NCI-H2107 treated with DMSO at 0.1 percent for 48 hours (cell line): ENCODE data around the gene ERICH6.
A peak's percentile ranks its signal among the peaks of the same experiment; 100 is the strongest.

Experiments used
- DNase-seq: peaks from one replicate; lab custom pipeline; 2025; ENCODE audit not compliant: unreplicated experiment; lab: John Stamatoyannopoulos, UW

ERICH6 gene

DNA sequence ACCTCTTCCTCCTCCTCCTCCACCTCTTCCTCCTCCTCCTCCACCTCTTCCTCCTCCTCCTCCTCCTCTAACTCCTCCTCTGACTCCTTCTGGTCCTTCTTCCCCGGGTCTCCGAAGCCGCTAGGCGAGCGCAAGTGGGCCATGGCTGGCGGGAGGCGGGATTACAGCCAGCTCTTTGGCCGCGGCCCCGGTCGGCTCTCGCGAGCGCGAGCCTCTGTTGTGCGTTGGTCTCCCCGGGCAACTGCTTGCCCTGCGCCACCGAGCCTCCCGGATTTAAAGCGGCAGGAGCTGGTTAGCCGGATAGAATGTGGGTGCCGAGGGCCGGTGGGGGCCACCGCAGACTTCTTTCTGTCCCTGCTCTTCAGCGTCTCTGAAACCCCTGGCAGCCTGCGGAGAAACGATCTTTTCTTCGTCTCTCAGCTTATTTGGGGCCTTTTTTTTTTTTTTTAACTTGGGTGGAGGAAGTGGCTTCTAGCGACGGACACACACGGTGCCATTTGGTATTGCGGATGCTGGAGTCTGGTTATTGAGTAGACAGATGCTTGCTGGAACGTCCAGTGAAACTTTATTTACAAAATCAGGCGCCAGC, at the start of gene ERICH6:
ERICH6 (minus strand) TSS at position 165 of the 589 bp plus-strand sequence; CDS start at position 143, 22 bp downstream.
- DNase-seq: peak; percentile 77

DNA sequence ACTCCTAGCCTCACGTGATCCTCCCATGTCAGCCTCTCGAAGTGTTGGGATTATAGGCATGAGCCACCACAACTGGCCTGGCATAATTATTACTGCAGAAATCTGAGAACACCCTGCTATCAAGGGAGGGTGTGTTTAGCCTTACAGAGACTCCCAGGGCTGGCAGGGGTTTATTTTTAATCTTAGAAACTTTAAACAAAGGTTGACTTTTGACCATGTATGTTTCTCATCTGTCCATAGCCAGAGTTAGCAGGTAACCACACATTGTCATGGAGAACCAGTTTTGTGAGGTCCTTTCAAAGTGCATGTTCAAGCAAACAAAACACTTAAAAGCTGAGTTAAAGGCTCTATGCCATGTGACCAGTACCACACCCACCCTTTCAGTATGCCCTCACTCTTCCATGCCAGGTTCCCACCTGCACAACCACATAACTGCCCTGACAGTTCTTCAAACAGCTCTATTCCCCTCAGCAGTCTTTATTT, 48.1 kb upstream of the ERICH6 start:
- peak; percentile 58 for DNase-seq

DNA sequence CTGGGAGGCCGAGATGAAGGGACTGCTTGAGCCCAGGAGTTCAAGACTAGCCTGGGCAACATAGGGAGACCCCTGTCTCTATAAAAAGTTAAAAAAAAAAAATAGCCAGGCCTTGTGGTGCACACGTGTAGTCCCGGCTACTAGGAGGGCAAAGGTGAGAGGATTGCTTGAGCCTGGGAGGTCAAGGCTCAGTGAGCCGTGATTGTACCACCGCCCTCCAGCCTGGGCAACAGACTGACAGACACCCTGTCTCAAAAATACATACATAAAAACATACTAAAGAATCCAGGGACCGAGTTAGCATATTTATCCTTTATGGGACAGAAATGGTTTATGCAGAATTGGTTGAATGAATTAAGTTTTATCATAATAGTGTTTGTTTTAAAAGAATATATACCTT, 45.5 kb upstream of the ERICH6 start:
- no peak for DNase-seq

- no peak for DNase-seq
These were observed 44.9 kb upstream of the ERICH6 start for GRCh38 chr3:150748684-150749047.

GRCh38 chr3:150747886-150748683, 44.4 kb upstream of the ERICH6 start:
- peak; percentile 69 for DNase-seq

- DNase-seq: peak; percentile 81
These were observed 43.3 kb upstream of the ERICH6 start for GRCh38 chr3:150746791-150747590.

DNA sequence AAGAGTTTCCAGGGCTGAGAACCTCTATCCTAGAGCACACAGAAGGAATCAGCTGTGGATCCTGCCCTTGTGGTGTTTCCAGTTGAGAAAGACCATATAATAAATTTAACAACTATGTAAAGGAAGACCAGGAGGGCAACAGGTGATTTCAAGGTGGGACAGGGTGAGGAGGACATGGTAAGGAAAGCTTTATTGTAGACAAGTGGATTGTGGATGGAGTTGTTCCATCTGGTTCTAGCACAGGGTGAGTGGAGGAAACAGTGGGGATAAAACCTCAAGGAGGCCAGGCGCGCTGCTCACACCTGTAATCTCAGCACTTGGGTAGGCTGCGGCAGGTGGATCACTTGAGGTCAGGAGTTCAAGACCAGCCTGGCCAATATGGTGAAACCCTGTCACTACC, 42.1 kb upstream of the ERICH6 start:
- no peak for DNase-seq

- no peak for DNase-seq
These were observed 41.1 kb upstream of the ERICH6 start for GRCh38 chr3:150744919-150745211.

DNA sequence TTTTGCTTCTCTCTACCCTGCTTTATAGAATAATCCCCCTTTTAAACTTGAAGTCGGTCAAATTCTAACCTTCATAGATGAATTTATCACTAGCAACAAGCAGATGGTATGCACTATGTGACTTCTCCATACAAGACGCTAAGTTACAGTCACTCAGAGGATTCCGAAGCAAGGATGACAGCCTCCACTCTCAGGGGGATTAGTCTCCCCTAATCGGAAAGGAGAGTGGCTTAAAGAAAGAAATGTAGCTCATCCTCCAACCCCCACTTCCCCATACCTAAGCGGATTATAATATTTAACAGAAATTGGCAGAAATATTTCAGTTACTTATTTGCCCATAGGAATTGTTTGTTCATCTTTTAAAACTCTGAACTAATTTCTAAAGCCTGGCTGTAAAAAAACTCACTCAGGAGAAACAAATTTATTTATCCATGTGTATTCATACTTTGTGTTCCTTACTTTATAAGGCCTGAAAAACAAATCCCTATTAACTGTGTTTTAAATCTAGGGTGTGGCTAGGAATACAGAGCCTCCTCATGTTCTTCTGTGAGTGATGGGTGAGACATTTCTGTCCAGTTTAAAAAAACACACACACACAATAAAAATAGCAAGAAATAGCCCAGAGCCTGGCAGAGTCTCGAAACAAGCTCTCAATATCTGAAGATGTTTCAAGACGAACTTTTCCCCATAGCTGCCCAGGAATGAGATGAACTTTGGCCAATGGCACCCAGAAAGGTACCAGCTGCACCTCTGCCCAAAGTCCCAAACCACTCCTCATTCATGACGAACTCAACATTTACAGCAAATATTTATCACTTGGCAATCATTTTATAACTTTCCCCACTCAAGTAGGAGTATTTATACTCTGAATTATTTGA, 40.6 kb upstream of the ERICH6 start:
- DNase-seq: no peak

- DNase-seq: no peak
These were observed 39.8 kb upstream of the ERICH6 start for GRCh38 chr3:150743508-150743907.

DNA sequence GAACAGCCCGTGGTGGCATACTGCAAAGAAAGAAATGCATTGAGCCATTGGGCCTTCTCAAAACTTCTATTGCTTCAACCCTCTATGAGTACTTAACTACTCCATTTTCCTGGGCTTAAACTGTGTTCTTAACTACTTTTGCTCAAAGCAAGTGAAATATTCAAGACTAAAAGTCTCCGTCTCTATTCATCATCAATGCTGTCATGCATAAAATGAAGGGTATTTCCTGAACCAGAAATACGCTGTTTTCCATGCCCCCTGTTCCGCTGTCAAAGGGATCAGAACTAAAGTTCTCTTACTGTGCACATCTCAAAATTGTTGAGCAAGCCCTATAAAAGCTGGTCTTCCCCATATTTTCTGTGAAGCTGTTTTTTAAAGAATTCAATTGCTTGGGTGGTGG, 39.0 kb upstream of the ERICH6 start:
- DNase-seq: no peak

- DNase-seq: no peak
These were observed 38.4 kb upstream of the ERICH6 start for GRCh38 chr3:150742141-150742523.

GRCh38 chr3:150741497-150742140, 37.9 kb upstream of the ERICH6 start:
- no peak for DNase-seq

GRCh38 chr3:150740733-150741496, 37.2 kb upstream of the ERICH6 start:
- no peak for DNase-seq

GRCh38 chr3:150739877-150740645, 36.3 kb upstream of the ERICH6 start:
- no peak for DNase-seq

DNA sequence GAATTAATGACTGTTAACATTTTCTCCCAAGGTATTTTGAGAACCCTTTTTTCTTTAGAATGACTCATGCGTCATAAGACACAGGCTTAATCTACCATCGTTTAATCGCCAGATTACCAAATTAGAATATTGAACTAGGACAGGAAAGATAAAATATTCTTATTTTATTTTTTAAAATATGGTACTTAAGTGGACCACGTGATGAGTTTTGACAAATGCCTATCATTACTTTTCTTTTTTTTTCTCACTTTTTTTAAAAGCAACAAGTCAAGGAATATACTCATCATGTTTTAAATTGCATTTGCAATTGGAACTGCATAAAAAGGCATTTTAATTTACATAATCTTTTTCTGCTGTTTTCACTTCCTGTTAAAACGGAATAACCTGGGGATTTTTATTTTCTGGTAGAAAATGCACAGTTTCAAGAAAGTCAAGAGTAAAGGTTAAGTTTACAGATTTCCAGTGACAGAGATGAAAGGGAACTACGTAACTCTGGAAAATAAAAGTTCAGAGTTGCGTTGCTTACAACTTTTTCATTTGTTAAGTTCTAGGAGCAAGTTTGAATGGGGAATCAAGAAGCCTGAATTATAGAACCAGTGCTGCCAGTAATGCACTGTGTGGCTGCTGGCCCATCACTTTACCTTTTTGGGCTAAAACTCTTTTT, 35.6 kb upstream of the ERICH6 start:
- no peak for DNase-seq

- DNase-seq: no peak
These were observed 35.0 kb upstream of the ERICH6 start for GRCh38 chr3:150738688-150739087.

DNA sequence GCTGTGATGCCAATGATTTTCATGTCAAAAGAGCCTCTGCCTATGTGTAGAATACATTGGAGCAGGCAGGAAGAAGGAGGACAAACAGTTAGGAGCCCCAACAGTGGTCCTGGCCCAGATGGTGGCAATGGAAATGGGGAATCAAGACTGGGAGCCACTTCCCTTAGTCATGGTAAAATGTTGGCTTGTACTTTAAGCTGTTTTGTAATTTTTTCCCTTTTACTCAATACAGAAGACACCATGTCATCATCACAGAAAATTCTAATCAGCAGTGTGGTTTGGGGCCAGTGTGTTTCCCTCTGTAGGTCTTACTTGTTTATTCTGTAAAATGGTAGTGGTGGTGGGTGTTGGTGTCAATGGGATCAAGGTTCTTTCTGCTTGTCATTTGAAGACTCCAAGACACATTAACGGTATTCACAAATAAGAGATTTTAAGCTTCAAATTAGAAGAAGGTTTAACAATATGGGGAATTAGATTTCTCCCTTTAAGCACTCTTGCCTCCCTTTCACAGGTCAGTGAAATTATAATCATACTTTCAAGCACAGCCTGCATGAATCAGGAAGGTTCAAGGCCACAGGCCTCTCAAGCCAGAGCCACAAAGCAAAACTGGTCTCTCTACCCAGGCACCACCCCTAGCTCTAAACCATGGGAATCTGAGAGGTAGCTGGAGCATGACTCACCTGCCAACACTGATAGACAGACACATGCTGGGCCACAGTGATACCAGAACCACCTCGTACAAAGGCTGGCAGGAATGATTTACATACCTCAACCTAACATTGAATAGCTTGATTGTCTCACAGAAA, 34.4 kb upstream of the ERICH6 start:
- DNase-seq: no peak
